CD4-positive, alpha-beta T cell treated with Interleukin-4 for 1 hour (primary cell): ENCODE results near the gene EGFL8.
"Not testable (repeated sequence)": the region's sequence is repeated elsewhere in the genome, so short reads cannot be mapped to it uniquely, and the experiment has no call there.

Source experiments
- DNase-seq, 2 donors: peaks; one replicate each; pipeline ENCODE4 v3.0.0-alpha.2; 2020 to 2022

EGFL8 gene

GRCh38 chr6:32164295-32164694 lies at the start of gene EGFL8:
Gene EGFL8, plus strand, starts transcription at chr6:32164595. Its CDS starts 1,571 bp downstream, at chr6:32166166.
- no peak for DNase-seq

DNA sequence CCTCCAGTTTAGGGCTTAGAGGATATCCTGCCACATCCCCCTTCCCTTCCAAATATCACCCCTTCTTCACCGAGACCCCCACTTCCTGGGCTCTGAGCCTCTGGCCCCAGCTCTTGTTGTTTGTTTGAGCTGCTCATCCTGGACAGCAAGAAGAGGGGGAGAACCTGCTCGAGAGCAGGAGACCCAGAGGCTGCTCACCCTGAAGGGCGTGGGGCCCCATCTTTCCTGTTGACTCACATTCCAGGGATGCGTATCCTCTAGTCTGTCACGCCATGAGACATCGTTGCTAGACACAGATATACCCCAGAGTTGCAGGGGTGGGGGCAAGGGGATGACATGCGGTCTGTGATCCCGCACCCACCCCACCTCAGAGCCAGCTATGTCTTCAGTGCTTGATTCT lies 49.6 kb upstream of the EGFL8 start:
- no peak for DNase-seq

DNA sequence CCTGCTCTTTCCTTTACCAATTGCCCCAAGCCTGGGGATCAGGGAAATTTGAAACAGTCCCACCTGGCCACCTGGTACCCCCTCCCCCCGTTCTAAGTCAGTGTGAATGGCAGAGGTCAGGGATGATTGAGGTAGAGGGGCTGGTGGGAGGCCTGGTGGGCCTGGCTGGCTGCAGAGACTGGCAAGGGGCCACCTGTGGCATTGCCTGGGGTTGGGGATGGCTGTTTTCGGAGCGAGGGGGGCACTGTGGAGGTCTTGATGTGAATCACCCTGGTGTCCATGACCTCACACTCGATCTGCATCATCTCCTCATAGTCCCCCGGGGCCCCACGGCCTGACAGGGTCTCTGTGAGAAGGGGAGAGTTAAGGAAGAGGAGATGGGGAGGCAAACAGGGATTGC lies 48.8 kb upstream of the EGFL8 start:
- no peak for DNase-seq

GRCh38 chr6:32116674-32117073 lies 47.7 kb upstream of the EGFL8 start:
- DNase-seq: no peak

DNA sequence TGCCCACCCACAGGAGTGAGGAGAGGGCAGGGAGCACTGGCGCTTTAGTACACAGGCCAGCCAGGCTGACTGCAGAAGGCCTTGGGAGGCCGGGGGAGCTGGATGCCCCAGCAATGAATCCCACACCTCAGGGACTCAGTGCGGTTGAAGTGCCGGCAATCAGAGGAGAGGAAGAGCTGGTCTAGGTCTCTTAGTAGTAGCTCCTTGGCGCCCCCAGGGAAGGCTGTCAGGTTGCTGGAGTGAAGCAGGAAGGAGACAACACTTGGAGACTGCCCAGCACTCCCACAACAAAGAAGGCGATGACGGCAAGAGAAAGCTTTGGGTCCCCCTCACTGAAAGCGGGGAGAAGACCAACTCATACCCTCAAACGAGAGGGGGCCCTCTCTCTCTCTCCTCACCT lies 46.9 kb upstream of the EGFL8 start:
- DNase-seq: no peak

GRCh38 chr6:32118782-32119628 lies 45.4 kb upstream of the EGFL8 start:
- DNase-seq: peak; percentile 71 to 76

DNA sequence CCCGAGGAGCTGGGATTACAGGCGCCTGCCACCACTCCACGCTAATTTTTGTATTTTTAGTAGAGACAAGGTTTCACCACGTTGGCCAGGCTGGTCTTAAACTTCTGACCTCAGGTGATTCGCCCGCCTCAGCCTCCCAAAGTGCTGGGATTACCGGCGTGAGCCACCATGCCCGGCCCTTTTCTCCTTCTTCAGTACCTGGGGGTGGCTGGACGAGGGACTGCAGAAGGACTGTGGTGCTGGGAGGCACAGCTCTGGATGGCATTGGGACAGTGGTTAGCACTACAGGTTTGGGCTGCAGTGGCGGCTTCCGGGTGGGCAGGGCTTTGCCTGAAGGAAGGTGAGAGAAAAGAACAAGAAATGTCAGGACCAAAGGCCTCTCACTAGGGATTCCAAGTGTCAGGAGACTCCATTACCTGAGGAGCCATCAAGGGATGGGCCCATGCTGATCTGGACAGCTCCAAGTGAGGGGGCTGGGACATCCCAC lies 43.8 kb upstream of the EGFL8 start:
- no peak for DNase-seq

DNA sequence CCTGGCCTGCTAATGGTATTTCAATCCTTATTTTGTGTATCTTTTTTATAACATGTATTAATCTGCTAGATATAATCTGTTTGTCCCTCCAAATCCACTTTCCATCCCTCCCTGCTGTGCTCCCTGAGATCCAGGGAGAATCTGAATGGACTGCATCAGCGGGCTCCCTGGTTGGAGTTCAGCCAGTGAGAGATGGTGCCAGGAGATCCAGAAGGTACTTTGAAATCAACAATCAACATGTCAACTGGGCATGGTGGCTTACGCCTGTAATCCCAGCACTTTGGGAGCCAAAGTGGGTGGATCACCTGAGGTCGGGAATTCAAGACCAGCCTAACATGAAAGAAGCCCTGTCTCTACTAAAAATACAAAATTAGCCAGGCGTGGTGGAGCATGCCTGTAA lies 40.7 kb upstream of the EGFL8 start:
- DNase-seq: no peak

DNA sequence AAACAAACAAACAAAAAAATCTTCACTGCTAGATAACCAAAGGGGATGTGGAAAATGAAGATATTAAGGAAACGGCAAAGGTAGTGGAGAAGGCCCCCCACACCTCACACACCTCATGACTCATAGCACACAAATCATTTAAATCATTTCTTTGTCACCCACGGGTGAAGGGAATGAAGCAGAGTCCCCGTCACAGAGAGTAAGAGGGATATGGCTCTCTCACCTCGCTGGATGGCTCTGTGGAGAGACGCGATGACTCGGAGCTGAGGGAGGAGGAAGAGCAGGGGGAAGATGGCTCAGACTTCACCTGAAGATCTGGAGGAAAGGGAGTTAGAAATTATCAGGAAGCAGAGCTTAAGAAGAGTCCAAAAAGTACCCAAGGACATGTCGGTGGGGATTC lies 37.5 kb upstream of the EGFL8 start:
- no peak for DNase-seq

- no peak for DNase-seq
These were observed 37.0 kb upstream of the EGFL8 start for GRCh38 chr6:32127409-32127716.

DNA sequence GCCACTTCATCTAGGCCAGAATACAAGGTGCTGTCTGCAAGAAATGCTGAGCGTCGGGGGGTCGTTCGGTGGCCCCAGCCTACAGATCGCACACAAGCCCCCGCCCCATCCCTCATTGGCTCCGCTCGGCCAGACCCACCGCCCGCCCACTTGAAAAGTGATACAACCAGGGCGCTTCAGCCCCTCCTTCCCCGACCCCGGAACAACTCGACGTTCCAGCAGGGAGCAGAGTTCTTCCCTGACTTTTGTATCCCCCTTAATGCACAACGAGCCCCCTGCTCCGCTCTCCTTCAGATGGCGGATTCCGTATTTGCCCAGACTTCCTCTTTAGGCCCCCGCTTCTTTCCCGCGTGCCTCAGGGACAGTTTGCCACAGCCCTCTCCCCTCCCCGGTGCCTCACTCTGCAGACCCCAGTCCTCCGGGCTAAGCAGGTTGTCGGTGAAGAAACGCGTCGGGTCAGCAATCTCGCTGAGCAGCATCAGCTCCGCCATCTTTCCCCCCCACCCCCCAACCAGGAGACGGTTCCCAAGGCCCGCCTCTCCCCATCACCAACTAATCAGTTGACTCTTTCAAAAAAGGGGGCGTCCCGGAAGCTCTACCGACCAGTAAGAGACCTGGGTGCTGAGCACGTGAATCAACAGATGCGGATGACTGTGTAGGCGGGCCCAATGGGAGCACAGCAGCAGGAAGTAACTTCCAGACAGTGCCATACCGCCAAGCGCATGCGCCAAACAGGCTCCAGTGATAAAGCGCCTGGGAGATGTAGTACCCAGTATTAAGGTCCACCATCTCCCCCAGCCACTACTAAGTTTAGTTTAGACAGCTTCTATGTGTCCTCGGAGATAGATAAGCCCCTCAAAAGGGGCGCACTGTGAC lies 36.4 kb upstream of the EGFL8 start, which contains the start of gene ATF6B:
Gene ATF6B (minus strand): TSS at position 530 of the 876 bp plus-strand sequence. CDS start 39 bp downstream, at position 491.
- peak; percentile 99 to 100 for DNase-seq

- no peak for DNase-seq
These were observed 35.6 kb upstream of the EGFL8 start for GRCh38 chr6:32128751-32129296.

DNA sequence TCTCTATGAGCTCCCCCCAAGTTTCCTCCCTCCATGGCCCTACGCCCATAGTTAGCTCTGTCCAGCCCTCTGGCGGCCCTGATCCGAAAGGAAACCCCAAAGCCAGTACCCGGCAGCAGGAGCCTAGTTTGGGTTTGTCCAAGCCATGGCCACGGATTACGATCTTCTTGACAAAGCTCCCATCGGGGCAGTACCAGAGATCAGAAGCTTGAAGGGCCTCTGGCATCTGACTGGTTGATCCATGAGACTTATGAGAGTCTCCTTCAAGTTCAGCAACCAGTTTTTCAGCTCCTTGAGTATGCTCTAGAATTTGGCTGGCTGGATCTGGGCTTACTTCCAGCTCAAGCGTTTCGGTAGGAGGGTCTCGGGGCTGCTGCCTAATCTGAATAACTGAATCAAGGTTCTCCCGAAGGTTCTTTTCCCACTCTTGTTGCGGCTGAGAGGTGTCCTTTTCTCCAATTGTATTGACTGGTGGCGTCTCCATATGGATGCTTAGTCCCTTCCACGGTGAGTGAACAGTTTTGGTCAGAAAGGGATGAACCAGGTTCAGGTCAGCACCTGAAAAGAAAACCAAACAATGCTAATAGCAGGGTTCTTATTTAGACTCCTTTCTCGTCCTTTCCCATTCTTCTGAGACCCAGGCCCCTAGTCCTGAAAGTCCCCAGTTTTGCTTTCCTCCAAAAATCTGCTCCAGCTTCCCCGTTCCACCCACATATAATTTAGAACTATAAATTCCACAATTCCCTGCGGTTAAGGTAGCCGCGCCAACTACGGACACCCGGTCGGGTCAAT lies 34.9 kb upstream of the EGFL8 start:
- DNase-seq: no peak

DNA sequence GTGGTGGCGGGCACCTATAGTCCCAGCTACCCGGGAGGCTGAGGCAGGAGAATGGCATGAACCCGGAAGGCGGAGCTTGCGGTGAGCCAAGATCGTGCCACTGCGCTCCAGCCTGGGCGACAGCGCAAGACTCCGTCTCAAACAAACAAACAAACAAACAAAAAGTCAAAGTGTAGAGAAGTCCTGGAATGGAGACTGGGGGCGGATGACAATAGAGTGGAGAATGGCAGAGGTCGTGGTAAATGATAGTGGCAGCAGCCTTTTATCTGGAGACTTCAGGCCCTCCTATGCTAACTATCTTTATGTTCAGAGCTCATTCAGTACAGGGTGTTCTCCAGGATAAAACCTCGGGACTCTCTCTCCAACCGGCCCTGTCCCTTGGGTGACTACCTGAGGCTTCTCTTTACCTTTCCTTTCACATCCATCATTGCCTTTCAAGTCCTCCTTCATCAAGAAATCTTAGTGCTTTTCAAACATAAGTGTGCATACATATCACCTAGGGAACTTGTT lies 32.9 kb upstream of the EGFL8 start:
- DNase-seq: no peak

- DNase-seq: no peak
These were observed 32.3 kb upstream of the EGFL8 start for GRCh38 chr6:32132110-32132509.

- no peak for DNase-seq
These were observed 30.6 kb upstream of the EGFL8 start for GRCh38 chr6:32133786-32134185.

- DNase-seq: no peak
These were observed 26.9 kb upstream of the EGFL8 start for GRCh38 chr6:32137454-32137853.

DNA sequence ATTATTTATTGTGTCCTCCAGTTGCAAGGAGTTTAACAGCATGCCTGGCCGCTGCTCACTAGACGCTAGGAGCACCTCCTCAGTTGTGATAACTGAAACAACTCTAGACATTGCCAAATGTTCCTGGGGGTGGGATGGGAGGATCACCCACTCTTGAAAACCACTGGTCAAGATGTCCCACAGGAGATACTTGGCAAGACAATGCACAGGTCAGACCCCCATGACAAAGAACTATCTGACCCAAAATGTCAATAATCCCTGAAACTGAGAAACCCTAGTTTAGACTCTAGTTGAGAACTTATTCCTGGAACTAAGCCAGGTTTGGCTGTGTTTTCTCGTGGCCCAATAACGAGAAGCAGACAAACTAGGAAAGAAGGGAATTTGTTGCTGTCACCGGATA lies 24.8 kb upstream of the EGFL8 start:
- DNase-seq: no peak

- no peak for DNase-seq
These were observed 23.9 kb upstream of the EGFL8 start for GRCh38 chr6:32140420-32141046.

- not testable (repeated sequence) for DNase-seq
These were observed 20.2 kb upstream of the EGFL8 start for GRCh38 chr6:32144238-32144637.

GRCh38 chr6:32146287-32146686 lies 18.1 kb upstream of the EGFL8 start:
- DNase-seq: no peak

- DNase-seq: no peak
These were observed 17.7 kb upstream of the EGFL8 start for GRCh38 chr6:32146687-32147086.
